CD14-positive monocyte (primary cell): ENCODE measurements around the gene LPIN1. TPM values are rescaled to one million over a fixed set of nuclear protein-coding genes. Genes with fewer than 3 reads are reported as not detected.

Source experiments
- DNase-seq, 3 donors: peaks; one replicate each; pipeline ENCODE4 v3.0.0-alpha.2; 2011 to 2022
- H2AFZ ChIP-seq: 2 replicates; pipeline ENCODE4 v1.6.0; 2012; ENCODE audit warnings: mild to moderate bottlenecking, low read depth, low read length, inconsistent platforms; ENCODE audit not compliant: insufficient read depth, poor library complexity, severe bottlenecking
- H3K27ac ChIP-seq, 2 donors: 1 replicate in 1 of 2; 2 replicates in 1 of 2; pipeline ENCODE4 v1.5.1; 2012 to 2013; ENCODE audit warnings: low read length in 2 of 2, control low read depth in 1 of 2, inconsistent platforms in 1 of 2, low read depth in 1 of 2, mild to moderate bottlenecking in 1 of 2
- H3K27me3 ChIP-seq, 2 donors: one replicate each; pipeline versions ENCODE4 v1.6.0 to v1.6.1; 2011 to 2013; ENCODE audit warnings: low read length in 2 of 2; ENCODE audit not compliant: control insufficient read depth in 2 of 2, insufficient read depth in 2 of 2
- H3K36me3 ChIP-seq, 2 donors: replicated peaks in 1 of 2; 1 replicate in 1 of 2; 2 replicates in 1 of 2; pipeline versions ENCODE4 v1.5.1 to v1.6.1; 2012 to 2013; ENCODE audit warnings: low read length in 2 of 2, control low read depth in 1 of 2, inconsistent platforms in 1 of 2, mild to moderate bottlenecking in 1 of 2; ENCODE audit not compliant: insufficient read depth in 2 of 2, control insufficient read depth in 1 of 2
- H3K4me1 ChIP-seq, 2 donors: 1 replicate in 1 of 2; 2 replicates in 1 of 2; pipeline versions ENCODE4 v1.5.1 to v1.6.1; 2012 to 2013; ENCODE audit warnings: low read length in 2 of 2, control low read depth in 1 of 2, inconsistent platforms in 1 of 2, mild to moderate bottlenecking in 1 of 2, moderate library complexity in 1 of 2; ENCODE audit not compliant: insufficient read depth in 2 of 2, control insufficient read depth in 1 of 2
- H3K4me2 ChIP-seq: replicated peaks from 2 replicates; pipeline ENCODE3; 2012; ENCODE audit warnings: low read length, moderate library complexity, mild to moderate bottlenecking; ENCODE audit not compliant: poor library complexity, severe bottlenecking; ENCODE audit errors: extremely low read depth
- H3K4me3 ChIP-seq, 3 experiments: fragments of 200-600 bp in 1 of 3; sonication (generic) in 1 of 3; replicated peaks in 1 of 3; 1 replicate in 2 of 3; 2 replicates in 1 of 3; pipeline ENCODE4 v1.5.1; 2011 to 2013; ENCODE audit warnings: low read length in 3 of 3, mild to moderate bottlenecking in 3 of 3, control low read depth in 2 of 3, low read depth in 2 of 3, inconsistent platforms in 1 of 3, moderate library complexity in 1 of 3
- H3K79me2 ChIP-seq: 2 replicates; pipeline ENCODE4 v1.6.0; 2012; ENCODE audit warnings: mild to moderate bottlenecking, control low read depth, inconsistent platforms, low read length, moderate library complexity; ENCODE audit not compliant: insufficient read depth
- H3K9ac ChIP-seq: 2 replicates; pipeline ENCODE4 v1.6.0; 2017; ENCODE audit warnings: low read length, mild to moderate bottlenecking; ENCODE audit not compliant: insufficient read depth, poor library complexity, severe bottlenecking
- H3K9me3 ChIP-seq, 2 donors: replicated peaks in 1 of 2; 1 replicate in 1 of 2; 2 replicates in 1 of 2; pipeline versions ENCODE4 v1.5.1 to v1.6.1; 2012 to 2013; ENCODE audit warnings: low read length in 2 of 2, control low read depth in 1 of 2; ENCODE audit not compliant: control insufficient read depth in 1 of 2, insufficient read depth in 1 of 2
- H4K20me1 ChIP-seq: 2 replicates; pipeline ENCODE4 v1.6.0; 2012; ENCODE audit warnings: mild to moderate bottlenecking, low read length, control low read depth, moderate library complexity; ENCODE audit not compliant: insufficient read depth
- H3K27ac Mint-ChIP-seq, 7 donors: one replicate each; pipeline ENCODE4 v1.8.0; 2020; ENCODE audit warnings: mild to moderate bottlenecking in 7 of 7, mixed read lengths in 7 of 7, moderate library complexity in 6 of 7, inconsistent platforms in 2 of 7
- H3K27me3 Mint-ChIP-seq, 3 donors: one replicate each; pipeline ENCODE4 v1.8.0; 2021 to 2022; ENCODE audit warnings: low read depth in 3 of 3, mild to moderate bottlenecking in 3 of 3, mixed read lengths in 3 of 3, moderate library complexity in 3 of 3, inconsistent platforms in 1 of 3
- H3K36me3 Mint-ChIP-seq, 2 donors: one replicate each; pipeline ENCODE4 v1.8.0; 2020; ENCODE audit warnings: mixed read lengths in 2 of 2, inconsistent platforms in 1 of 2, mild to moderate bottlenecking in 1 of 2
- H3K4me1 Mint-ChIP-seq: one replicate; pipeline ENCODE4 v1.8.0; 2020; ENCODE audit warnings: mild to moderate bottlenecking, mixed read lengths
- H3K4me3 Mint-ChIP-seq, 2 donors: one replicate each; pipeline ENCODE4 v1.8.0; 2020; ENCODE audit warnings: mild to moderate bottlenecking in 2 of 2, mixed read lengths in 2 of 2, moderate library complexity in 1 of 2
- H3K9me3 Mint-ChIP-seq, 7 donors: one replicate each; pipeline ENCODE4 v1.8.0; 2020 to 2022; ENCODE audit warnings: mixed read lengths in 7 of 7, mild to moderate bottlenecking in 6 of 7, moderate library complexity in 6 of 7, inconsistent platforms in 2 of 7
- CTCF ChIP-seq: fragments of 200-600 bp; IDR thresholded peaks from one replicate; pipeline ENCODE4 v1.8.0; 2022; ENCODE audit warnings: antibody characterized with exemption, mild to moderate bottlenecking
- WGBS: methylation state at CpG from one replicate; pipeline ENCODE4 v1.1.5; 2013; ENCODE audit warnings: missing lambda C conversion rate; ENCODE audit not compliant: insufficient coverage; 5-methylcytosine and 5-hydroxymethylcytosine counted together
- intact Hi-C, 2 donors: fragments of 100-400 bp; cut with micrococcal nuclease; formaldehyde crosslinking; loops; one replicate each; pipeline versions ENCODE4 v1.15.0 to v1.15.1; 2023
- polyA plus RNA-seq, 3 donors: library from polyadenylated mRNA; depleted of rRNA in 1 of 3; unstranded in 2 of 3; stranded (reverse) in 1 of 3; fragments of 300-500 nt in 2 of 3; fragments of >200 nt in 1 of 3; fragmentation: Illumina TruSeq in 2 of 3; gene quantifications; 1 replicate in 2 of 3; 2 replicates in 1 of 3; pipeline ENCODE4 v1.2.3, GENCODE V29; 2012 to 2021

LPIN1 gene
- polyA plus RNA-seq, 3 donors: 1.8 to 17.6 (median 2.7) TPM

- Histone ChIP-seq H2AFZ (no peak overlapping the region), H3K4me2 (peak overlapping the region; percentile 4), H3K27me3 (no peaks in the 10 kb centered on the region), H3K9ac (no peak overlapping the region), H3K4me3 (no peak overlapping the region), H3K27ac (no peak overlapping the region), H3K79me2 (peaks cover 64% of the 10 kb centered on the region), H3K36me3 (no peaks in the 10 kb centered on the region), H3K9me3 (no peaks in the 10 kb centered on the region), H4K20me1 (peaks cover 61% of the 10 kb centered on the region), H3K4me1 (peaks cover 61 to 68% of the 10 kb centered on the region in 2 donors)
- H3K27ac Mint-ChIP-seq: peak overlapping the region in 3 of 7 donors; percentile 7 to 70 (median 31)
- H3K4me1 Mint-ChIP-seq: peaks cover 74% of the 10 kb centered on the region
- no peaks in the 10 kb centered on the region for H3K9me3 Mint-ChIP-seq
- TF ChIP-seq CTCF: no peak
- H3K4me3 Mint-ChIP-seq: peak overlapping the region; percentile 53 to 89
- peaks cover 4 to 12% of the 10 kb centered on the region in 2 donors for H3K36me3 Mint-ChIP-seq
- DNase-seq: peak in 1 of 3 donors; percentile 16
- intact Hi-C loops: loop anchor here in 1 of 2 donors (10.0 kb wide), 1 partner anchor 196 kb away; no protein-coding TSS in a partner anchor
- WGBS: 17% methylated on average over 10 of the region's 13 CpGs
- peaks cover 5 to 19% (median 16%) of the 10 kb centered on the region in 3 donors for H3K27me3 Mint-ChIP-seq
These were observed 2.6 kb downstream of the LPIN1 start for GRCh38 chr2:11748861-11749645.

- H4K20me1 ChIP-seq: peaks cover 69% of the 10 kb centered on the region
- intact Hi-C loops: loop anchor here in 1 of 2 donors (10.0 kb wide), 1 partner anchor 195 kb away; no protein-coding TSS in a partner anchor
- Mint-ChIP-seq H3K36me3 (peaks cover 4 to 12% of the 10 kb centered on the region in 2 donors), H3K4me3 (no peak overlapping the region), H3K27ac (peak overlapping the region in 3 of 7 donors; percentile 19 to 58 (median 58)), H3K27me3 (peaks cover 5 to 19% (median 16%) of the 10 kb centered on the region in 3 donors), H3K4me1 (peaks cover 74% of the 10 kb centered on the region), H3K9me3 (no peaks in the 10 kb centered on the region)
- no peak overlapping the region for H3K4me2 ChIP-seq
- no peak for TF ChIP-seq CTCF
- no peak overlapping the region for H2AFZ ChIP-seq
- peaks cover 64% of the 10 kb centered on the region for H3K79me2 ChIP-seq
- H3K27ac ChIP-seq: no peak overlapping the region
- no peak overlapping the region for H3K4me3 ChIP-seq
- no peaks in the 10 kb centered on the region for H3K36me3 ChIP-seq
- 54% methylated on average over 11 of the region's 13 CpGs for WGBS
- H3K4me1 ChIP-seq: peaks cover 61 to 68% of the 10 kb centered on the region in 2 donors
- DNase-seq: peak in 1 of 3 donors; percentile 52
- no peaks in the 10 kb centered on the region for H3K27me3 ChIP-seq
- no peaks in the 10 kb centered on the region for H3K9me3 ChIP-seq
- no peak overlapping the region for H3K9ac ChIP-seq
These were observed 3.4 kb downstream of the LPIN1 start for GRCh38 chr2:11749646-11750349.
